GM19025 (cell line): ENCODE measurements around the gene KIF3C.
"Not testable (repeated sequence)": the region's sequence is repeated elsewhere in the genome, so short reads cannot be mapped to it uniquely, and the experiment has no call there.

Experiments
- ATAC-seq: cut with Tn5 transposase; IDR thresholded peaks from one replicate; pipeline ENCODE4 v1.9.1; 2021; ENCODE audit warnings: mild to moderate bottlenecking, low read depth, moderate library complexity; ENCODE audit not compliant: unreplicated experiment

Gene KIF3C

DNA sequence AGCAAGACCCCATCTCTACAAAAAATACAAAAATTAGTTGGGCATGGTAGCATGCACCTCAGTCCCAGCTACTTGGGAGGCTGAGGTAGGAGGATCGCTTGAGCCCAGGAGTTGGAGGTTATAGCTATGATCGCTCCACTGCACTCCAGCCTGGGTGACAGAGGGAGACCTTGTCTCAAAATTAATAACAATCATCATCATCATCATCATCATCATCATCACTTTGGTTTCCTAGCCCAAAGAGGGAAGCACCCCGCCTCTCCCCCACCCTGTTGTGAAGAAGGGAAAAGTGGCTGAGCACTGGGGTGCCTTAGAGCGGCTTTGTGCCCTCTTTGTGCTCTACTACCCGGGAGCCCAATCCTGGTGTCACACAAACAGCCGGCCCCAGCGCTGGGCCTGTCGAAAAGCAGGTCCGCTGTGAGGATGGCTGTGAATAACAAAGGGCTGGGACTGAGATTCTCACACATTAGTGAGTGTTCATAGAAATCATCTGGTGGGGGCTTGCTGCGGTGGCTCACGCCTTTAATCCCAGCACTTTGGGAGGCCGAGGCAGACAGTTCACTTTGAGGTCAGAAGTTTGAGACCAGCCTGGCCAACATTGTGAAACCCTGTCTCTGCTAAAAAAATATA lies 61.4 kb downstream of the KIF3C start:
- no peak for ATAC-seq

GRCh38 chr2:25920336-25920735 lies 62.0 kb downstream of the KIF3C start:
- no peak for ATAC-seq

GRCh38 chr2:25917832-25918231 lies 64.5 kb downstream of the KIF3C start:
- no peak for ATAC-seq

DNA sequence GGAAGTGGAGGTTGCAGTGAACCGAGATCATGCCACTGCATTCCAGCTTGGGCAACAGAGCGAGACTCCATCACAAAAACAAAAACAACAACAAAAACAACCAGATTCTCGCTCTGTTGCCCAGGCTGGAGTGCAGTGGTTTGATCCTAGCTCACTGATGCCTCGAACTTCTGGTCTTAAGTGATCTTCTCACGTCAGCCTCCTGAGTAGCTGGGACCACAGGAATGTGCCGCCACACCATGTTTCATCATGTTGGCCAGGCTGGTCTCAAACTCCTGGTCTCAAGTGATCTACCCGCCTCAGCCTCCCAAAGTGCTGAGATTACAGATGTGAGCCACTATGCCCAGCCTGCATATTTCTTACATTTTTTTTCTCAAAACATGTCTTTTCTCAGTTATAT lies 64.9 kb downstream of the KIF3C start:
- ATAC-seq = not testable (repeated sequence)

GRCh38 chr2:25915944-25916772 lies 66.1 kb downstream of the KIF3C start:
- not testable (repeated sequence) for ATAC-seq

DNA sequence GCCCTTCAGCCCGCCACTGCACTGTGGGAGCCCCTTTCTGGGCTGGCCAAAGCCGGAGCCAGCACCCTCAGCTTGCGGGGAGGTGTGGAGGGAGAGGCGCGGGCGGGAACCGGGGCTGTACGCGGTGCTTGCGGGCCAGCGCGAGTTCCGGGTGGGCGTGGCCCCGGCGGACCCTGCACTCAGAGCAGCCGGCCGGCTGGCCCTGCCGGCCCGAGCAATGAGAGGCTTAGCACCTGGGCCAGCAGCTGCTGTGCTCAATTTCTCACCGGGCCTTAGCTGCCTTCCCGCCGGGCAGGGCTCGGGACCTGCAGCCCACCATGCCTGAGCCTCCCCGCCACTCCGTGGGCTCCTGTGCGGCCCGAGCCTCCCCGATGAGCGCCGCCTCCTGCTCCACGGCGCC lies 66.9 kb downstream of the KIF3C start:
- ATAC-seq = not testable (repeated sequence)

GRCh38 chr2:25913696-25913973 lies 68.7 kb downstream of the KIF3C start:
- not testable (repeated sequence) for ATAC-seq

- no peak for ATAC-seq
Observed at GRCh38 chr2:25912851-25913695, 69.2 kb downstream of the KIF3C start.

GRCh38 chr2:25909574-25909973 lies 72.7 kb downstream of the KIF3C start:
- ATAC-seq = not testable (repeated sequence)

DNA sequence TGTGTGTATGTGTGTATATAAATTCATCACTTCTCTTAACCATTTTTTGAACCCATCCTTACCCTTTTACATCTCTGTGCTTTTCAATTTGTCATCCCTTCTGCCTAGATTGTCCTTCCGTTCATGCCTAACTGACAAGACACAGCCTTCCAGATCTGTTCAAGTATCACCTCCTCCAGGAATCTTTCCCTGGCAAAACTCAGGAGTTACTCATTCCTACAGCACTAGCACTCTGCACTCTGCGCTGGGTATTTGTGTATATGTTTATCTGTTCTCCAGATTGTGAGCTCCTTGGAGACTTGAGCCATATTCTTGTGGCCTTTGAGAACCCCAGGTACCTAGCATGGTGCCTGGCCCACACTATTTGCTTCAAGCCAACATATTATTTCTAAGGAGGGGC lies 77.2 kb downstream of the KIF3C start:
- no peak for ATAC-seq

DNA sequence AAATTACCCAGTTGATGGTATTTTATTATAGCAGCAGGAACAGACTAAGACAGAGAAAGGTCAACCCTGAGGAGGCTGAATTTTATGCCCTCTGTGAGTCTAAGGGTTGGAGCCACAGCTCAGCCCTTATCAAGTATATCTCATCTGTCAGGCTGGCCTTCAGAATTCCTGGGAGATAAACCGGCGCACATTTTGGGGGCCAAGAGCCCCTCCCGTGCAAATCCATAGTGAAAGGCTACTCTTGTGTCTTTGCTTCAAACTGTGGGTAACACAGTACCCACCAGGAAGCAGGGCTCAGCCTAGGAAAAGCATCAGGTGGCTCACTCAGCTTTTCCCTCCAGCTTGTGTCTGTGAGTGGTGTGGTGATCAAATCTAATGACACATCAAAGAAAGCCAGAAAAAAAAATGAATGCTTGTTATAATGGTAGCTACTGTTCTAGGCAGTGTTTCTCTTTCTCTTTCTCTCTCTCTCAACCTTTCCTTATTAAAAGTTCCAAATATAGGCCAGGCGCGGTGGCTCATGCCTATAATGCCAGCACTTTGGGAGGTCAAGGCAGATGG lies 79.0 kb downstream of the KIF3C start:
- ATAC-seq = no peak

DNA sequence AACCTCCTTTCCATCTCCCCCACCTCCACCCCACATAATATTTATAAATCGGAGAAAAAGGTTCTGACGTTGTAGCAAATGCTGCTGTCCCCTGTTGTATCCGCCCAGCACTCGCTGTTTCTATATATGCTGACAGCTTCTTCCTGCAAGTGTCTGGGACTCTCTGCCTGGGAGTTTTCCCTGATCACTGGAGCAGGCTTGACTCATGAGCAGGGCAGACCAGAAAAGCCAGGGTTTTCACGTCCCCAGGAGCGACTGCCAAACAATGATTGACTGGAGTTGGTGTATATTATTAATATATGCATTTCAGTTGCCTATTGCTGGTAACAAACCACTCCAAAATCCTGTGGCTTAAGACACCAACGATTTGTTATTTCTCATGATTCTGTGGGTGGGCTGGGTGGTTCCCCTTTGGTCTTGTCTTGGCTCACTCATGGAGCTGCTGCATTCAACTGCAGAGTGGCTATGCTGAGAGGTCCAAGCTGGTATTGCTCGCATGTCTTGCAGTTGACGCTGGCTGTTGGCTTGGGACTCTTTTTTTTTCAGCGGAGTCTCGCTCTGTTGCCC lies 82.8 kb downstream of the KIF3C start:
- no peak for ATAC-seq

DNA sequence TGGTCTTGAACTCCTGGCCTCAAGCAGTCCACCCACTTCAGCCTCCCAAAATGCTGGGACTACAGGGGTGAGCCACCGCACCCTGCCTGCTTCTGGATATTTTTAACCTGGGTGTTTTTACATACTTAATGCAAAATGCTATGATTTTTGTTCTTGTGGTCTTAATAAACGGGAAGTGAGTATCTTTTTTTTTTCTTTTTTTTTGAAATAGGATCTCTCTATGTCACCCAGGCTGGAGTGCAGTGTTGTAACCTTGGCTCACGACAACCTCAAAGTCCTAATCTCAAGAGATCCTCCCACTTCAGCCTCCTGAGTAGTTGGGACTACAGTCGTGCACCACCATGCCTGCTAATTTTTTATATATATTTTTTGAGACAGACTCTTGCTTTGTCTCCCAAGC lies 84.8 kb downstream of the KIF3C start:
- ATAC-seq = no peak

DNA sequence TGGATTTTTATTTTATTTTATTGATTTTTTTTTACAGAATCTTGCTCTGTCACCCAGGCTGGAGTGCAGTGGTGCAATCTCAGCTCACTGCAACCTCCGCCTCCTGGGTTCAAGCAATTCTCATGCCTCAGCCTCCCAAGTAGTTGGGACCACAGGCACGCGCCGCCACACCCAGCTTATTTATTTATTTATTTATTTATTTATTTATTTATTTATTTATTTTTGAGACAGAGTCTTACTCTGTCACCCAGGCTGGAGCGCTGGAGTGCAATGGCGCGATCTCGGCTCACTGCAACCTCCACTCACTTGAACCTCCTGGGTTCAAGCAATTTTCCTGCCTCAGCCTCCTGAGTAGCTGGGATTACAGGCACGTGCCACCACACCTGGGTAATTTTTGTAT lies 86.0 kb downstream of the KIF3C start:
- not testable (repeated sequence) for ATAC-seq

DNA sequence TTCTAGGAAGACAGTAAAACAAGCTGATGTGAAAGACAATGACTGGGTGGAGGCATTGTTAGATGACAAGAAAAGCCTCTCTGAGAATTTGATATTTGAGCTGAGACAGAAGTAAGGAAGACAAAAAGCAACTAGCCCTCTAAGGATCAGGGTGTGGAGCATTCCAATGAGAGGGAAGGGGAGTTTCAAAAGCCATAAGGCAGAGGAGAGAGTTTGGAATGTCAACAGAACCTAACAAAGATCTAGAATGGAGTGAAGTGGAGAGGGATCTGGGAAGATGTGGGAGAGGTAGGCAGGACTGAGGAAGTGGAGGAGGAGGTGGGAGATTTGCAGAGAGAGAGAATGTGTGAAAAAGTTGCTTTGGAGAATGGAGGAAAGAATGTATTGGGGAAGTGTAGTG lies 86.7 kb downstream of the KIF3C start:
- ATAC-seq = no peak

DNA sequence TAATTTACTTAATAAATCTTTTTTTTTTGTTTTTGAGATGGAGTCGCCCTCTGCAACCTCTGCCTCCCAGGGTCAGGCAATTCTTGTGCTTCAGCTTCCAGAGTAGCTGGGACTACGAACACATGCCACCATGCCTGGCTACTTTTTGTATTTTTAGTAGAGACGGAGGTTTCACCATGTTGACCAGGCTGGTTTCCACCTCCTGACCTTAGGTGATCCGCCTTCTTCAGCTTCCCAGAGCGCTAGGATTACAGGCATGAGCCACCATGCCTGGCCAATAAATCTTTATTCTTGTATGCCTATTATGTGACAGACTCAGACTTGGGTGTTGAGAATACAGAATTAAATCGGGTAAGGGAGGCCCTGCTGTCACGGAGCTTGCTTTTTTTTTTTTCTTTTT lies 87.3 kb downstream of the KIF3C start:
- no peak for ATAC-seq

GRCh38 chr2:25894135-25894830 lies 88.0 kb downstream of the KIF3C start:
- ATAC-seq = no peak

DNA sequence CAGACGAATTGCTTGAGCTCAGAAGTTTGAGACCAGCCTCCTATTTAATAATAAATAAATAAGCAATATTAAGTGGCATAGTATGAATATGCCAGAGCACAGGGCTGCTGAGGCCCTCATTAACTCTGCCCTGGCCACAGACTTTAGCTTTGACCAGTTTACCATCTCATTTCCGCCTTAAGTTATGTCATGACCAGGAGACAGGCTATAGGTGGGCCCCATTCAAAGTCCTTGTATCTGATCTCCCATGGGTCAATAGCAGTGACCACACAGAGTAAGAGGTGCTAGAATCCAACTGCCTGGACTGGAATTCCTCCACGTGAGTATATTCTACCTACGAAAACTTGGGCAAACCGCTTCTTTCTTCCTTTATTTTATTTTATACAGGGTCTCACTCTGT lies 90.6 kb downstream of the KIF3C start:
- no peak for ATAC-seq

GRCh38 chr2:25887624-25888242 lies 94.6 kb downstream of the KIF3C start:
- no peak for ATAC-seq

DNA sequence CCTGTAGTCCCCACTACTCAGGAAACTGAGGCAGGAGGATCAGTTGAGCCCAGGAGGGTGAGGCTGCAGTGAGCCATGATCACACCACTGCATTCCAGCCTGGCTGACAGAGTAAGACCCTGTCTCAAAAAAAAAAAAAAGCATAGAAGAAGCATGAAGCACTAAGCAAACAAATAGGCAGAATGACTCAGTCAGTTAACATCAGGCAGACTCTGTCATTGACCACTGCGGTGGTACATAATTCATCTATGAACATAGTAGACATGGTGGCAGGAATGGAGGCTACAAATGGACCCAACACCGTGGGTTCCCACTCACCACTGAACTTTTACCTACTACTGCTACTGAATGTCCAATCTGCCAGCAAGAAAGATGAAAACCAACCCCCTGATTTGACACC lies 96.4 kb downstream of the KIF3C start:
- no peak for ATAC-seq
